SK-N-DZ (cell line): Measurements from ENCODE around the gene PATJ.

Experiments used
- DNase-seq: peaks from one replicate; pipeline ENCODE4 v3.0.0-alpha.2; 2015; ENCODE audit warnings: low spot score

PATJ gene

GRCh38 chr1:61981870-61982660 is 239.8 kb downstream of the PATJ start:
- peak; percentile 91 for DNase-seq

GRCh38 chr1:61983236-61983635 is 241.0 kb downstream of the PATJ start:
- DNase-seq, result peak; percentile 21

GRCh38 chr1:61992257-61992656 is 250.0 kb downstream of the PATJ start:
- no peak for DNase-seq

- DNase-seq, result no peak
Observed at GRCh38 chr1:61993331-61993961, 251.2 kb downstream of the PATJ start.

GRCh38 chr1:61995641-61996040 is 253.4 kb downstream of the PATJ start:
- no peak for DNase-seq

- no peak for DNase-seq
Observed at GRCh38 chr1:61997123-61997522, 254.8 kb downstream of the PATJ start.

- DNase-seq, result no peak
Observed at GRCh38 chr1:62003777-62004176, 261.5 kb downstream of the PATJ start.

- no peak for DNase-seq
Observed at GRCh38 chr1:62006690-62007089, 264.4 kb downstream of the PATJ start.

GRCh38 chr1:62011006-62011405 is 268.7 kb downstream of the PATJ start:
- no peak for DNase-seq

- peak; percentile 80 for DNase-seq
Observed at GRCh38 chr1:62012095-62012494, 269.8 kb downstream of the PATJ start.

- DNase-seq, result peak; percentile 23
Observed at GRCh38 chr1:62012836-62013235, 270.6 kb downstream of the PATJ start.

- DNase-seq, result peak; percentile 10
Observed at GRCh38 chr1:62013264-62013663, 271.0 kb downstream of the PATJ start.

- no peak for DNase-seq
Observed at GRCh38 chr1:62022382-62022983, 280.2 kb downstream of the PATJ start.

GRCh38 chr1:62024690-62025089 is 282.4 kb downstream of the PATJ start:
- no peak for DNase-seq

GRCh38 chr1:62025154-62025553 is 282.9 kb downstream of the PATJ start:
- DNase-seq, result peak; percentile 32

- DNase-seq, result no peak
Observed at GRCh38 chr1:62025892-62026291, 283.6 kb downstream of the PATJ start.

- no peak for DNase-seq
Observed at GRCh38 chr1:62029704-62030103, 287.4 kb downstream of the PATJ start.

GRCh38 chr1:62034790-62035189 is 292.5 kb downstream of the PATJ start:
- no peak for DNase-seq

- DNase-seq, result no peak
Observed at GRCh38 chr1:62037274-62037673, 295.0 kb downstream of the PATJ start.

GRCh38 chr1:62038594-62039284 is 296.5 kb downstream of the PATJ start:
- peak; percentile 59 for DNase-seq

- DNase-seq, result no peak
Observed at GRCh38 chr1:62040450-62040849, 298.2 kb downstream of the PATJ start.

GRCh38 chr1:62040973-62041372 is 298.7 kb downstream of the PATJ start:
- DNase-seq, result no peak
